Posterior vena cava (tissue), 2 donors: ENCODE results near the gene C1QTNF12. TPM values are rescaled to one million over a fixed set of nuclear protein-coding genes. Genes with fewer than 3 reads are reported as not detected.

ENCODE experiments used
- DNase-seq: peaks from one replicate; pipeline ENCODE4 v3.0.0-alpha.2; 2020; ENCODE audit warnings: low spot score
- intact Hi-C, 2 donors: fragments of 100-400 bp; cut with DNase I; formaldehyde crosslinking; loops; one replicate each; pipeline versions ENCODE4 v1.14.1 to v1.14.2; 2022 to 2023
- total RNA-seq, 2 donors: library from RNA; stranded (reverse); fragmentation: NEBNext Ultra II Directional; extraction: Animal tissue kit (Norgen Biotek cat#: 25700); gene quantifications; one replicate each; pipeline ENCODE4 v1.2.1, GENCODE V29; 2021
- donor health status: DM: yes; HTN: yes; CAD: no.
- donor health status: DM: yes; HTN: yes; CAD: no.

Gene C1QTNF12
- total RNA-seq, 2 donors from 2014 or later, result 1.9 to 4.1 TPM

DNA sequence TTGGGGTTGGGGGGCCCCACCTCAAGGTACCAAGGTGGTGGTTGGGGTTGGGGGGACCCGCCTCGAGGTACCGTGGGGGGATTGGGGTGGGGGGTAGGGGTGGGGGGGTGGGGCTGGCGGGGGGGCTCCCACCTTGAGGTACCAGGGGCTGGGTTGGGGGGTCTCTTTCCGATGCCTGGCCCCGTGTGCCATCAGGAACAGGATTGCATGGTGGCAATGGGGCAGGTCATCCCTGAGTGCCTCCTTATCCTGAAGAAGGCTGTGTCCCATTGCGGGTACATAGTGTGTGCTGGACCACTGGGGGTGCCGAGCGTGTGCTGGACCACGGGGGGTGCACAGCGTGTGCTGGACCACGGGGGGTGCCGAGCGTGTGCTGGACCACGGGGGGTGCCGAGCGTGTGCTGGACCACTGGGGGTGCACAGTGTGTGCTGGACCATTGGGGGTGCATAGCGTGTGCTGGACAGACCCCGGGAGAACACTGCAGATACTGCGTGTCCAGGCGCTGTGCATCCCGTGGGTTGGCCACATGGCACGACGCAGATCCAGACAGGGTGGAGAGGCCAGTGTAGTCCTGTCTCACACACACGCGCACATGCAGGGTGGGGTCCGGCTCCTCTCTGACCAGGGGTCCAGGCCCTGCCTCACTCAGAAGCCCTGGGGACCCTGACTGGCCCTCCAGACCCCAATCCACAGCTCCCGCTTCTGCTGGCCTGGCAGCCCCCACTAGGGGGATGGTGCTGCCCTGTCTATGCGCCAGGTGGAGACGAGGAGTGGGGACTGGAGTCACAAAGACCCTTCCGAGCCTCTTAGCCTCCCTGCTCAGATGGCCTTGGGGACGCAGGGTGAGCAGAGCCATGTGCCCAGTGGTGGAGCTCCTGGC, 37.9 kb upstream of the C1QTNF12 start:
- intact Hi-C loops, result no loop called here
- no peak for DNase-seq

- DNase-seq, result no peak
- intact Hi-C loops, result no loop called here
Observed at GRCh38 chr1:1283821-1284220, 37.3 kb upstream of the C1QTNF12 start.

DNA sequence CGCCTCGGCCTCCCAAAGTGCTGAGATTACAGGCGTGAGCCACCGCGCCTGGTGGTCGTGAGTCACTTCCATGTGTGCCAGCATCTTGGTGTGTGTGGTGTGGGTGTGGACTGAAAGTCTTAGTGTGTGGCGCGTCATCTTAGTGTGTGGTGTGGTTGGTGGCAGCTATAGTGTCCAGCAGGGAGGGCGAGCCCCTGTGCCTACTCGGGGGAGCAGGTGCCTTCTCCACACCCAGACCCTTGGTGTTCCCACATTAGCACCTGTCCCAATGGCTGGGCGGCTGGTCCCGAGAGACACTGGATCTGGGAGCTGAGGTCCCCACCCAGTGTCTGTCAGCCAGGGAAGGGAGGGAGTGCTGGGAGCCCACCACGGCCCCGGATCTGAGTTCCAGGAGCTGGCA, 36.5 kb upstream of the C1QTNF12 start:
- intact Hi-C loops, result no loop called here
- DNase-seq, result no peak

- no peak for DNase-seq
- intact Hi-C loops, result no loop called here
Observed at GRCh38 chr1:1281533-1282321, 35.2 kb upstream of the C1QTNF12 start.

DNA sequence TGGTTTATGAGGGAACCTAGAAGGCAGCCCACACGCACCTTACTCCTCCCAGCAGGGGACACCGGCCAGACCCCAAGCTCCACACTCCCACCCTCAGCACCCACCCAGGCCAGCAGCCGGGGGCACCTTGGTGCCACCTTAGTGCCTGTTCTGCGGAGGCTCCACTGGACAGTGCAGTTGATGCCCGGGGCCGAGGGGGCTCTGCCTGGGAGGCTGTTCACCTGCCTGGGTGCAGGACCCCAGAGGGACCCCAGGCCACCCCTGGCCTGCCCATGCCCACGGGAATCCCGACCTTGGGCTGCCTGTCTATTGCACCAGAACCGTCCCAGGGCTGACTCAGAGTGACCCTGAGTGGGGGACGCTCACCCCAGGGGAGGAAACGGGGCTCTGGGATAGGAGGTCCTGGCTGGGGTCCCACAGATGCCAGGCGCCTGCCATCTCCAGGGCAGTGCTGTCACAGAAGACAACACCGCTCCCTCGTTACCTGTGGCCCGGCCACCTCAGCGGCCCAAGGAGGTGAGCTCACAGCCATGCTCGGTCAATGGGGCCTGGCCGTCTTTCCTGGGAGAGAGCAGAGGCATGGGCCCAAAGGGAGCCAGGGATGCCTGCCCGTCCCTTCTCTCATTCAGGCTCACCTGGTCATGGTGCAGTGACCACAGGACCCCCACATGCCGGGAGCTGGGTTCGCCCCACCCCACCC, 34.4 kb upstream of the C1QTNF12 start:
- intact Hi-C loops, result no loop called here

GRCh38 chr1:1279028-1279427, 32.5 kb upstream of the C1QTNF12 start:
- DNase-seq, result no peak
- intact Hi-C loops, result no loop called here

More for the DNA sequence above, 34.4 kb upstream of the C1QTNF12 start:
- DNase-seq, result no peak

DNA sequence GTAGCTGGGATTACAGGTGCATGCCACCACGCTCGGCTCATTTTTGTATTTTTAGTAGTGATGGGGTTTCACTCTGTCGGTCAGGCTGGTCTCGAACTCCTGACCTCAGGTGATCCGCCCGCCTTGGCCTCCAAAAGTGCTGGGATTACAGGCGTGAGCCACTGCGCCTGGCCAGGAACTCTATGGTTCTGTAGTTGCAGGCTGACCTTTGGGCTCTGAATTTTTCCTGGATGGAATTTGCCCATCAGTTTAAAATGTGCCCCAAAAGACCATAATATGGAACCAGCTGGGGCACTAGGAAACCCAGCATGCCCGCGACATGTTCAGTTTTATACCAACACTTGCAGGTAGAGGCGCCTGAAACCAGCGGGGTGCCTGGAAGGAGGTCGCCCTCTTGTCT, 32.1 kb upstream of the C1QTNF12 start:
- intact Hi-C loops, result no loop called here
- DNase-seq, result no peak

GRCh38 chr1:1275836-1276235, 29.3 kb upstream of the C1QTNF12 start:
- no peak for DNase-seq
- intact Hi-C loops, result no loop called here

DNA sequence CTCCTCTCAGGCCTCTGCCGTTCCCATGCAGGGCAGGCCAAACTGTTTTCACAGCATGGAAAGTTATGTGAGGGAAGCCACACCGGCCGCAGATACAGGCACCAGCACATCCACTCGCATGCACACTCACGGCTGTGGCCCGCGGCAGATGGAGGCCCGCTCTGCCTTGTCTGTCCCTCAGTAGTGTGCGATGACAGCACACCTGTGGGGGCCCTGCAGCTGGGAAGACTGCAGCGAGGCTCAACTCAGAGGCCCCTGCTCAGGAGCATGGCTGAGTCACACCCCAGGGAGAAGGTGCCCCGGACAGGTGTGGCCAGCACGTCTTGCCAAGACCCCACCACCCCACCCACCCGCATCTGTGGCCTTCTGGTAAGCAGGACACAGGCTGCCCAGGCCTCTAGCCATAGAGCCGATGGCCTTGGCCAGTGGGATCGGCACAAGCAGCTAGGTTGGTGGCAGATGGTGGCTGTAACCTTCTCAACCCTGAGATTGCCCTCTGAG, 28.5 kb upstream of the C1QTNF12 start:
- no peak for DNase-seq
- intact Hi-C loops, result no loop called here

GRCh38 chr1:1274299-1274930, 27.9 kb upstream of the C1QTNF12 start:
- intact Hi-C loops, result no loop called here
- no peak for DNase-seq

GRCh38 chr1:1273512-1274298, 27.2 kb upstream of the C1QTNF12 start, which contains the start of gene UBE2J2:
Gene UBE2J2, minus strand, starts transcription at chr1:1273854. Its CDS starts 5,862 bp downstream, at chr1:1267992.
- peak; percentile 99 for DNase-seq
- intact Hi-C loops, result no loop called here

GRCh38 chr1:1273209-1273511, 26.6 kb upstream of the C1QTNF12 start:
- intact Hi-C loops, result no loop called here
- no peak for DNase-seq

- intact Hi-C loops, result no loop called here
- DNase-seq, result no peak
Observed at GRCh38 chr1:1272341-1273208, 26.1 kb upstream of the C1QTNF12 start.

DNA sequence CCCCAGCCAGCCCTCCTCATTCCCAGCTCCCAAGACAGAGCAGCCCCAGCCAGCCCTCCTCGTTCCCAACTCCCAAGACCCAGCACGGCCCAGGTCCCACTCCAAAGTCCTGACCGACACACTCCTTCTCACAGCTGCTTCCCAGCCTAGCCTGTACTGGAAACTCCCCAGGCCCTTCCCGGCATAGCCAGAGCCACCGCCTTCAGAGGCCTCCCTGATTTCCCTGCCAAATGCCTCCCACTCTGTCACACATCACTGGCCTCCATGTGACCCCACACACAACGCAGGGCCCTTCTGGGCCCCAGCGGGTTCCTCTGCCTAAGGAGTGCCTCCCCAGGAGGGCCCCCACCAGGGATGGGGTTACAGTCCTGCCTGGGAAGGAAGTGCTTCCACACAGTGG, 24.3 kb upstream of the C1QTNF12 start:
- no peak for DNase-seq
- intact Hi-C loops, result no loop called here

DNA sequence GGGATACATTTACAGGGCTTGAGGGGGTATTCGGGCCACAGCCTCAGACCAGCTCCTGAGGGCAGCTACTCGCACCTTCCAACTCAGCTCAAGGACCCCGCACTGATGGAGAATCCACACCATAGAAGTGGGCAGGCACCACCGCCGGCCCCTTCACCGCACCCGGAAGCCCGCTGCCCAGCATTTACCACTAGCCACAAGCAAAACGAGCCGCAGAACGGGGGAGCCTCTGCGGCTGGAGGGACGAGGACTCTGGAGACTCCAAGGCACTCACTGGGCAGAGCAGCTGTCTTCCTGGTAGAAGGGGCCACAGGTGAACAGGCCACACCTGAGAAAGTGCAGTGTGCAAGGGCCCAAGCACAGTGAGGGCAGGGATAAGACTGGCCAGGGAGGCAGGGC, 21.8 kb upstream of the C1QTNF12 start:
- DNase-seq, result no peak
- intact Hi-C loops, result no loop called here

DNA sequence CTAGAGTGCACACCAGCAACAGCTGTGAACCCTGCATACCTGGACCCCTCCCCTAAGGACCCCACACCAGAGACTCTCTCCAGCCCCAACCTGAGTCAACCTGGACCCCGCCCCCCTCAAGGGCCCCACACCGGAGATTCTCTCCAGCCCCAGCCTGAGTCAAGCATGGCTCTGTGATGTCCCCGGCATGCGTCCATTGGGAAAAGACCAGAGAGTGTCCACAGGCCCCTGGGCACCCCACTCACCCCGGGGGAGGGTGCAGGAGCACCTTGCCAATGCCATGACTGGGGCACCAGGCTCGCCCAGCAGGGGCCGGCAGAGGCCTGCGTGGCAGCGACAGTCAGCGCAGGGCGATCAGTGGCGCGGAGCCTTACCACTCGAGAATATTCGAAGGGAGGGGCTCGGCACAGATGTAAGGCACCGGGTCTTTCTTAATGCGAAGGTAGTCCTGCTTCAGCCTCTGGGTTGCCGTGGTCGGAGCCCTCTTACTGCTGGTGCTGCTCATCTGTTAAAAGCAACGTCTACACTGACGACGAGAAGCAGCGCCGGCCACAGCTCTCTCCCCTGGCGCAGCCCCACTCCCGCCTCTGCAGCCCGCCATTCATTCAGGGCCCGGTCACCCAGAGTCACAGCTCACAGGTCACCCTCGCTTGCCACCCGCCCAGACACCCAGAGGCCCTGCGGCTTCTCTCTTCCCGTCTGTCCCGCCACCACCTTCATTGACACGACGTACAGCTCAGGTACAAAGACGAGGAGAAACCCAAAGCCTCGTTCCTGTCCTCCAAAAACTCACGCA, 21.2 kb upstream of the C1QTNF12 start:
- DNase-seq, result no peak
- intact Hi-C loops, result no loop called here

DNA sequence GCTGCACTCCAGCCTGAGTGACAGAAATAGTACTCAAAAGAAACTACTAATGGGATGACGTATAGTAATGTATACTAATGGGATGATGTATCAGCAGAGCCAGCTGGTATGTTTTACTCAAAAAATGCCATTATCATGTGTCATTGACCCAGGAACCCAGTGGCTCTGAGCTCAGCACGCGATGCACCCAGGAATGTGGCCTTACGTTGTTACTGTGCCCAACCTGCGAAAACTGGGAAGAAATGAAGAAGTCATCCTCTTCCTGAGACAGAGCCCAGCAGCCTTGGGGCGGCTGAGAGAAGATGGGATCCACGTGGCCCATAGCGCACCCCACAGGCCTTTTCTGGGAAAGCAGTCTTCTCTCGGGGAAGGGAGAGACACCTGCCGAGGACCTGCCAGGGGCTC, 18.3 kb upstream of the C1QTNF12 start:
- no peak for DNase-seq
- intact Hi-C loops, result no loop called here
